ENCODE data around the gene WFIKKN2.

WFIKKN2 gene

DNA sequence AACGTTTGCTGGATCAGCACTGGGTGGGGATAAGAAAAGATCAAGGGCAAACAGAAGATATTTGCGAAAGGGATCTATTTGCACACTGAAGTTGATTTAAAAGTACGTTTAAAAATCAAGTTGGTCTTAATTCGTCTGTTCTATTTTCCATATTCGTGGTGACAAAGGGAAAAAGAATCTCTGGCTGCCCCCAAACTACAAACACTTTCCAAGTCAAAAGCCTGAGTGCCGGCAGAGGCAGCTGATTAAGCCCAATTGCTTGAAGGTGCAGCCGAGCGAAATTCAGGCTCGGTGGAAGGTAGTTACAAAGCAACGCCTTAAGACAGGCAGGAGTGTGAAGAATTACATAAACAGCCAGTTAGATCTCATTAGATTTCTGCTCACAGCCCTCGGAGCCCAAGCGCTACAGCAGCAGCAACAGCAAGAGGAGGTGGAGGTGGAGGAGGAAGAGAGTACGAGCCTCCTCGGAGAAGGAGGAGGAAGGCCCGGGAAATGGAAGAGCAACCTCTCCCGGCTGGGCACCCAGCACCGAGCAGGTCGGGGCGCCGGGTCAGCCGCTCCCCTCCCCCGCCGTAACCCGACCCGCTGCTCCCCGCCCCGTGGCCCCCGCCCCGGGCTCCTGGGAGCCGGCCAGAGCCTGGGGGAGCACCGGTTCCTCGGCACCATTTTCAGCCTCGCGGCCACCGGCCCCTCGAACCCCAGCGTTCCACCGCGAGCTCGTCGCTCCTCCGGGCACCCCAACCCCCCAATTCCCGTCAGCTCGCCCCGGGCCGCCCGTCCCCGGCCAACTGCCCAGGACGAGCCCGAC is 29.9 kb downstream of the WFIKKN2 start:
- WGBS (ENCODE audit: insufficient coverage) = under 1% methylated on average over 43 of the region's 50 CpGs
- DNase-seq = peak; percentile 43 to 66 (median 55)
- H3K4me1 ChIP-seq (ENCODE audit: control extremely low read depth in 1 of 4, control insufficient read depth in 4 of 4, insufficient read depth in 4 of 4, low read length in 3 of 4) = peaks cover 16 to 30% (median 24%) of the 10 kb centered on the region in 4 experiments

DNA sequence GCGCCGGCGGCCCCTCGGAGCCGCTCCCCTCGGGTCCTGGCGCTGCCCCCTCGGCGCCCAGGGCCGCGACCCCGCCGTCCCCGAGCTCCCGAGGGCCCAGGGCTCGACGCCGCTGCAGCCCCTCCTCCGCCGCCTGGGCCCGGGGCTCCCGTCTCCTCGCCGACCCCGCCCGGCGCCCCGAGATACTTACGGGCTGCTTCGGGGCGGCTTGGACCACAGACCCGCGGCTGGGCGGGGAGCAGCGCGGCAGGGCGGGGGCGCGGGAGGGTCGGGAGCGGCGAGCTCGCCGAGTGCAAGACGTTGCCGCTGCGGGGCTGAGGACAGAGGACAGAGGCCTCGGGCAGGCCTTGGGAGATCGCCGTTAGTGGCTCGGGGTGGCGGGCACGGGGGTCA is 30.5 kb downstream of the WFIKKN2 start:
- CTCF ChIA-PET = interaction anchor here (1.4 to 22.0 kb wide), 6 partner anchors 13 to 86 kb away, joined by 3 to 480 read pairs (median 8); no protein-coding TSS in a partner anchor
- POLR2A ChIA-PET = interaction anchor here (0.7 to 3.7 kb wide), 26 partner anchors 10 to 113 kb away, joined by 3 to 30 read pairs (median 6); no protein-coding TSS in a partner anchor
- Histone ChIP-seq H3K9me3 (ENCODE audit: control extremely low read depth in 1 of 5, control insufficient read depth in 4 of 5, insufficient read depth in 2 of 5, low read depth in 1 of 5, low read length in 4 of 5) (no peaks in the 10 kb centered on the region), H3K4me1 (ENCODE audit: control extremely low read depth in 1 of 4, control insufficient read depth in 4 of 4, insufficient read depth in 4 of 4, low read length in 3 of 4) (peaks cover 20 to 33% (median 27%) of the 10 kb centered on the region in 4 experiments), H3K27ac (ENCODE audit: insufficient read depth in 1 of 2, low read depth in 1 of 2, low read length in 2 of 2, poor library complexity in 1 of 2, severe bottlenecking in 2 of 2) (peak overlapping the region in 1 of 2 experiments; percentile 86), H3K27me3 (replicated peaks in 2 of 5; ENCODE audit: control insufficient read depth in 4 of 5, insufficient read depth in 5 of 5, low read length in 4 of 5) (peaks cover 0 to 6% (median 2%) of the 10 kb centered on the region in 5 experiments), H3K4me3 (ENCODE audit: control insufficient read depth in 1 of 7, extremely low read depth in 1 of 7, insufficient read depth in 4 of 7, low read depth in 2 of 7, low read length in 6 of 7) (peak overlapping the region; percentile 75 to 95 (median 84)), H3K36me3 (ENCODE audit: control insufficient read depth in 4 of 4, insufficient read depth in 4 of 4, low read length in 3 of 4) (peaks cover 0 to 9% (median 4%) of the 10 kb centered on the region in 4 experiments)
- 0% methylated on average over 38 of the region's 53 CpGs for WGBS (ENCODE audit: insufficient coverage)
- no peak for DNase-seq

More for the DNA sequence above, 29.9 kb downstream of the WFIKKN2 start:
- ChIA-PET POLR2A (interaction anchor here (0.9 to 3.7 kb wide), 23 partner anchors 9 to 94 kb away, joined by 3 to 30 read pairs (median 6); no protein-coding TSS in a partner anchor), CTCF (interaction anchor here (1.4 to 22.0 kb wide), 6 partner anchors 13 to 86 kb away, joined by 3 to 480 read pairs (median 8); no protein-coding TSS in a partner anchor)
- no peaks in the 10 kb centered on the region for H3K9me3 ChIP-seq (ENCODE audit: control extremely low read depth in 1 of 5, control insufficient read depth in 4 of 5, insufficient read depth in 2 of 5, low read depth in 1 of 5, low read length in 4 of 5)
- H3K36me3 ChIP-seq (ENCODE audit: control insufficient read depth in 4 of 4, insufficient read depth in 4 of 4, low read length in 3 of 4) = peaks cover 0 to 9% (median 4%) of the 10 kb centered on the region in 4 experiments
- H3K4me3 ChIP-seq (ENCODE audit: control insufficient read depth in 1 of 7, extremely low read depth in 1 of 7, insufficient read depth in 4 of 7, low read depth in 2 of 7, low read length in 6 of 7) = peak overlapping the region; percentile 75 to 95 (median 84)
- H3K27me3 ChIP-seq (replicated peaks in 2 of 5; ENCODE audit: control insufficient read depth in 4 of 5, insufficient read depth in 5 of 5, low read length in 4 of 5) = peaks cover 0 to 6% (median 2%) of the 10 kb centered on the region in 5 experiments
- H3K27ac ChIP-seq (ENCODE audit: insufficient read depth in 1 of 2, low read depth in 1 of 2, low read length in 2 of 2, poor library complexity in 1 of 2, severe bottlenecking in 2 of 2) = peak overlapping the region in 1 of 2 experiments; percentile 69

DNA sequence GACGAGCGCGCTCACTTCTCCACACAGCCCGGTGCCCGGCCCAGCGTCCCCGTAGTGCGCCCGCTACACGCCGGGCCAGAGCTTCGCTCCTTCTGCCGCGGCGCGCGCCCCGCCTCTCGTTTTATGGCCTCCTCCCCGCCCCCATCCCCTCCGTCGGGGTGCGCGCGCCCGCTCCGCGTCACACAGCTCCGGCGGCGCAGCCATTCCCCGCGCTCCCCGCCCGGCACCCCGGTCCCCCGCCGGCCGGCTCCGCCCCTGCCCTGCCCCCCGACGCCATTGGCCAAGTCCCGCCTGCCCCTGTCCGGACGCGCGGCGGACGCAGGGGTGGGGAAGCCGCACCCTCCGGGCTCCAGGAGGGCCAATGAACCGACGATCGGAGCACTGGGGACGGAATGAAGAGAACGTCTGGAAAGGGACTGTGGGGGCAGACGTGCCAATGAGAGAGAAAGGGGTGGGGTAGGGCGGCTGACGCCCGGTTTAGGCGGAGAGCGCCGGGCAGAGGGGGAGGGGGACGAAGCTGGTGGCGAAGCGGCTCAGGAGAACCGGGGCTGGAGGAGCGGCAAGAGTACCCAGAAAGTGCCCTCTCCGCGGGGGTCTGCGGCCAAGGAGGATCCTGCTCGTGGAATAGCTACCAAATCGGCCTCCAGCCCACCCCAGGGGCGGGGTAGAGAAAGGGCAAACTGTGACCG is 31.0 kb downstream of the WFIKKN2 start, which contains the start of gene TOB1:
TOB1 (minus strand) TSS at position 94 of the 689 bp plus-strand sequence. CDS start 2,337 bp downstream, outside the sequence.
- peak; percentile 93 to 97 (median 97) for DNase-seq
- ChIA-PET POLR2A (interaction anchor here (0.7 to 3.7 kb wide), 26 partner anchors 10 to 287 kb away, joined by 3 to 30 read pairs (median 6); partner anchors contain the start of gene NME1), CTCF (interaction anchor here (1.3 to 22.0 kb wide), 9 partner anchors 10 to 85 kb away, joined by 3 to 480 read pairs (median 4); no protein-coding TSS in a partner anchor)
- 0% methylated on average over 50 of the region's 75 CpGs for WGBS (ENCODE audit: insufficient coverage)
- Histone ChIP-seq H3K27me3 (replicated peaks in 2 of 5; ENCODE audit: control insufficient read depth in 4 of 5, insufficient read depth in 5 of 5, low read length in 4 of 5) (peaks cover 0 to 6% (median 2%) of the 10 kb centered on the region in 5 experiments), H3K9me3 (ENCODE audit: control extremely low read depth in 1 of 5, control insufficient read depth in 4 of 5, insufficient read depth in 2 of 5, low read depth in 1 of 5, low read length in 4 of 5) (no peaks in the 10 kb centered on the region), H3K36me3 (ENCODE audit: control insufficient read depth in 4 of 4, insufficient read depth in 4 of 4, low read length in 3 of 4) (peaks cover 0 to 9% (median 4%) of the 10 kb centered on the region in 4 experiments), H3K27ac (ENCODE audit: insufficient read depth in 1 of 2, low read depth in 1 of 2, low read length in 2 of 2, poor library complexity in 1 of 2, severe bottlenecking in 2 of 2) (peak within 1 kb of the TSS; percentile 74 to 86), H3K4me3 (ENCODE audit: control insufficient read depth in 1 of 7, extremely low read depth in 1 of 7, insufficient read depth in 4 of 7, low read depth in 2 of 7, low read length in 6 of 7) (peak within 1 kb of the TSS; percentile 75 to 95 (median 84)), H3K4me1 (ENCODE audit: control extremely low read depth in 1 of 4, control insufficient read depth in 4 of 4, insufficient read depth in 4 of 4, low read length in 3 of 4) (peaks cover 25 to 39% (median 32%) of the 10 kb centered on the region in 4 experiments)

DNA sequence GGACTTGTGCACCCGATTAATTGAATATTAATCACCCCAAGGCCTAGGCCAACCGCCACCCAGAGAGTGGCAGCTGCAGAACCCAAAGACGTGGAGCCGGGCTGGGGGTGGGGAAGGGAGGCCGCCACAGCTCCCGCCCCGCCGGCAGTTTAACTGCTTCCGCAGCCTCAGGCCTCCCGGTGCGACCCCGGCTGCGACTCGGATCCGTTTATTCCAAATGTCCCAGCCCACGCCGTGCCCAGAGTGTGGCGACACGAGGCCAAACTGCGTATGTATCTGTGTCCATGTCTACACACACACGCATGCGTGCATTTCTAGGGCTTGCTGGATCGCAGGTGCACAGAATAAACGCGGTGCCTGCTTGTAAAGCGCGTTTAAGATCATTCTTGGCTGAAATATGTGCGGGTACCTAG is 31.6 kb downstream of the WFIKKN2 start:
- peak overlapping the region; percentile 74 to 86 for H3K27ac ChIP-seq (ENCODE audit: insufficient read depth in 1 of 2, low read depth in 1 of 2, low read length in 2 of 2, poor library complexity in 1 of 2, severe bottlenecking in 2 of 2)
- 0% methylated on average over 26 of the region's 28 CpGs for WGBS (ENCODE audit: insufficient coverage)
- peaks cover 0 to 6% (median 2%) of the 10 kb centered on the region in 5 experiments for H3K27me3 ChIP-seq (replicated peaks in 2 of 5; ENCODE audit: control insufficient read depth in 4 of 5, insufficient read depth in 5 of 5, low read length in 4 of 5)
- peak overlapping the region; percentile 49 to 86 (median 73) for H3K4me3 ChIP-seq (ENCODE audit: control insufficient read depth in 1 of 7, extremely low read depth in 1 of 7, insufficient read depth in 4 of 7, low read depth in 2 of 7, low read length in 6 of 7)
- peaks cover 0 to 9% (median 4%) of the 10 kb centered on the region in 4 experiments for H3K36me3 ChIP-seq (ENCODE audit: control insufficient read depth in 4 of 4, insufficient read depth in 4 of 4, low read length in 3 of 4)
- H3K4me1 ChIP-seq (ENCODE audit: control extremely low read depth in 1 of 4, control insufficient read depth in 4 of 4, insufficient read depth in 4 of 4, low read length in 3 of 4) = peaks cover 30 to 44% (median 38%) of the 10 kb centered on the region in 4 experiments
- ChIA-PET POLR2A (interaction anchor here (1.0 to 3.7 kb wide), 13 partner anchors 14 to 287 kb away, joined by 3 to 30 read pairs (median 8); partner anchors contain the start of gene NME1), CTCF (interaction anchor here (1.3 to 22.0 kb wide), 7 partner anchors 11 to 85 kb away, joined by 4 to 480 read pairs (median 8); no protein-coding TSS in a partner anchor)
- H3K9me3 ChIP-seq (ENCODE audit: control extremely low read depth in 1 of 5, control insufficient read depth in 4 of 5, insufficient read depth in 2 of 5, low read depth in 1 of 5, low read length in 4 of 5) = no peaks in the 10 kb centered on the region
- DNase-seq = peak; percentile 79 to 91 (median 86)

DNA sequence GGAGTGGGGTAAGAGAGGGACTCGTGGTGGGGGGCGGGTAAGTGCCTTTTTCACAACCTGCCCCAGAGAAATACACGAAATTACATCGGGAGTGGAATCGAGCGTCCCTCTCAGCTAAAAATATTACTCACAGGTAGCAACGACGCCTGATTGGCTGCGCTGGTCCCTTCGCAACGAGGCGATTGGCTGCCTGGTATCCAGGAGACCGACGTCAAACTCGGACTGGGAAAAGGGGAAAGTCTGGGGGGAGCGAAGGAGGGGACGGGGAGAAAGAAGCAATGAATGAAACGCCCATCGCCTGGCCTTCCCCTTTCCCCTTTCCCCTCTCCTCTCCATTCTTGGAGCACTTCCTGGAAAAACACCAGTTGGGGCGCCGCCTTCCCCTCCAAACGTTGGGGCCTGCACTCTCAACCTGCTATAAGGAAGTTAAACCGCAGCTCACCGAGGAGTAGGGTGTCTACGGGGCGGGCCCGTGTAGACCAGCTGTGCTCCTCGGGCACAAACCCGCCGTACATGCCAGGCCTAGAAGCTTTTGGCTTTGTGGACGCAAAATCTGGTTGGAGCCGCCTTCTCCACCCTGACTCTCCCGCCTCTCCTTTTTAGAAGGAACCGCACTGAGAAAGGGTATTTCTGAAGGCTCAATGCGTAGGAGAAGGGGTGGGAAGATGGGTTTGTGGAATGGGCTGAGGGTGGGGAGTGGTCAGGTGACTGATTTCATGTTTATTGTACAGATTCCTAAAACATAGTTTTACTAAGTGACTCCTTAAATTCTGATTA is 32.2 kb downstream of the WFIKKN2 start:
- peaks cover 36 to 50% (median 44%) of the 10 kb centered on the region in 4 experiments for H3K4me1 ChIP-seq (ENCODE audit: control extremely low read depth in 1 of 4, control insufficient read depth in 4 of 4, insufficient read depth in 4 of 4, low read length in 3 of 4)
- WGBS (ENCODE audit: insufficient coverage) = 0% methylated on average over 11 of the region's 35 CpGs
- H3K4me3 ChIP-seq (ENCODE audit: control insufficient read depth in 1 of 7, extremely low read depth in 1 of 7, insufficient read depth in 4 of 7, low read depth in 2 of 7, low read length in 6 of 7) = peak overlapping the region; percentile 49 to 86 (median 73)
- CTCF ChIA-PET = interaction anchor here (1.3 to 22.0 kb wide), 7 partner anchors 11 to 84 kb away, joined by 4 to 480 read pairs (median 8); no protein-coding TSS in a partner anchor
- peaks cover 0 to 9% (median 4%) of the 10 kb centered on the region in 4 experiments for H3K36me3 ChIP-seq (ENCODE audit: control insufficient read depth in 4 of 4, insufficient read depth in 4 of 4, low read length in 3 of 4)
- POLR2A ChIA-PET = interaction anchor here (0.6 to 3.7 kb wide), 11 partner anchors 9 to 286 kb away, joined by 3 to 30 read pairs (median 9); partner anchors contain the start of gene NME1
- peak overlapping the region; percentile 74 to 86 for H3K27ac ChIP-seq (ENCODE audit: insufficient read depth in 1 of 2, low read depth in 1 of 2, low read length in 2 of 2, poor library complexity in 1 of 2, severe bottlenecking in 2 of 2)
- no peaks in the 10 kb centered on the region for H3K9me3 ChIP-seq (ENCODE audit: control extremely low read depth in 1 of 5, control insufficient read depth in 4 of 5, insufficient read depth in 2 of 5, low read depth in 1 of 5, low read length in 4 of 5)
- H3K27me3 ChIP-seq (replicated peaks in 2 of 5; ENCODE audit: control insufficient read depth in 4 of 5, insufficient read depth in 5 of 5, low read length in 4 of 5) = peaks cover 0 to 6% (median 2%) of the 10 kb centered on the region in 5 experiments
- DNase-seq = peak; percentile 87 to 97 (median 95)
